EH (cell line): ENCODE measurements around the gene CPT1B.

Experiments used
- DNase-seq: peaks from one replicate; pipeline ENCODE4 v3.0.0-alpha.2; 2015; ENCODE audit warnings: low read depth

The CPT1B gene

DNA sequence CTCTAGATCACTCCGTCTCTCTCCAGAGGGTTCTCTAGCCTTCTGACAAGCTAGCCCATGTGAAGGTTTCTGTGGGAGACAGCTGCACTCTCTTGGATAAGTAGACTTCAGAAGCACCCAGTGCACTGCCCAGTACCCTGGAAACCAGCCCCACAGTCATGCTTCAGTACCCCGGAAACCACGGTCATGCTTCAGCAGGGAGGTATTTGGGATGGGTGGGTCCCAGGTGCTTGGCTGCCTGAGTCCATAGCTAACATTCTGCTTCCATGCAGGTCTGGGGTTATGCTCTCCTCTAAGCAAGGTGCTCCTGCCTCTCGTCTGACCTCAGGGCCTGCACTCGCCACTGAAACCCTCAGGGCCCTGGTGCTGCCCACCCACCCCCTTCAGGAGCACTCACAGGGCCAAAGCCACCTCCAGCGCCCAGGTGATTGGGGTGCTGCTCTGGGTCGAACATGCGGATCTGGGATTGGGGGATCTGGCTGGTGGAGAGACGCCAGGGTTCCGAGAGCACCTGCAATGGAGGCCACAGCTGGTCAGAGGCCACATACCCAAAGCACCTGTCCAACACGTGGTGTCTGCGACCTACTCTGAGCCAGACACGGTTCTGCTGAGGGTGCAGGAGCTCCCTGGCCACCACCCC, 8.2 kb downstream of the CPT1B start:
- no peak for DNase-seq

DNA sequence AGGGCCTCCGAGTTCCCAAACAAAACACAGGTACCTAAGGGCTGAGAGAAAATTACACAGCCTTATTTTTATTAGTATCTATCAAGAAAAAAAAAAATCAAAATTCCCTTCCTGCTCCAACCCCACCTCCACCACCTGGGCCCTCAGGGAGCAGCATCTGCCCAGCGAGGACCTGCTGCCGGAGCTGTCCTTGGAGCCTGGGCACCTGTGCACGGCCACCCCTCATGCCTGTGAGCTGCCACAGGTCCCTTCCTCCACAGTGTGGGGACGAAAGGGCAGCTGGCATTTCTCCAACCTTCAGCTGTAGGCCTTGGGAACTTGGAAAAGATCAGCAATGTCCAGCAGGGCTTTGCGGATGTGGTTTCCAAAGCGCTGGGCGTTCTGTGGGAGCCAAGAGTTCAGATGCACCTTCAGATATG, 9.2 kb downstream of the CPT1B start:
- no peak for DNase-seq

DNA sequence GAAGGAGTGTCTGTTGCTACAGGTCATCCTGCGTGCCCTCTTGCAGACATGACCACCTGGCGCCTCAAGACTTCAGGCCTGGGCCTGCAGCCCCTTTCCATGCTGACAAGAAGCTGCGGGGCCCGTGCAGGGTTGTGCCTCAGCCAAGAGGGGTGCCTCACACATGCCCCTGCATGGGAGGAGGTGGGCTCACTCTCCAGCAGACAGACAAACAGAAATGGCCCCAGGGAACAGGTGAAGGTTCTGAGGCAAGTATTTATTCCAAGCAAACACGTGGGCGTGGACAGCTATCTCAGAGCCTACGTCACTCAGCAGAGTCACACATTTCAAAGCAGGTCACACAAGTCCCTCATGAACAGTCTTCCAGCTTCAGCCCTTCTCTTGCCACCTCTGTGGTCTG, 9.6 kb downstream of the CPT1B start:
- DNase-seq: no peak

DNA sequence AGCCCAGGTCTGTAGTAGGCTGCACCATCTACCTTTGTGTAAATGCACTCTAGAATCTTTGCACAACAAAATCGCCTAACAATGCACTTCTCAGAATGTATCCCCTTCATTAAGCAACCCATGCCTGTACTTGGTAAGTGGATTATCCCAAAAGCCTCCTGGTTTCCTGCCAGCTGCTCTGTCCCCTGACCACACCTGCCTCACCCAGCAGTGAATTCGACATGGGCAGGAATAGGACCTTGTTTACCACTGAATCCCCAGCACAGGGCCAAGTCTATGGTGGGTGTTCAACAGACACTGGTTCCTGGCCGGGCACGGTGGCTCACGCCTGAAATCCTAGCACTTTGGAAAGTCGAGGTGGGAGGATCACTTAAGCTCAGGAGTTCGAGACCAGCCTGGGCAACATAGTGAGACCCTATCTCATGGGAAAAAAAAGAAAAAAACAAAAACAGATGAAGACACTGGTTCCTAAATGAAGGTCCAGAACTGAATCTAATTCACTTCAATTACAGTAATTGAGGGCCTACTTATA, 10.4 kb downstream of the CPT1B start:
- DNase-seq: no peak

DNA sequence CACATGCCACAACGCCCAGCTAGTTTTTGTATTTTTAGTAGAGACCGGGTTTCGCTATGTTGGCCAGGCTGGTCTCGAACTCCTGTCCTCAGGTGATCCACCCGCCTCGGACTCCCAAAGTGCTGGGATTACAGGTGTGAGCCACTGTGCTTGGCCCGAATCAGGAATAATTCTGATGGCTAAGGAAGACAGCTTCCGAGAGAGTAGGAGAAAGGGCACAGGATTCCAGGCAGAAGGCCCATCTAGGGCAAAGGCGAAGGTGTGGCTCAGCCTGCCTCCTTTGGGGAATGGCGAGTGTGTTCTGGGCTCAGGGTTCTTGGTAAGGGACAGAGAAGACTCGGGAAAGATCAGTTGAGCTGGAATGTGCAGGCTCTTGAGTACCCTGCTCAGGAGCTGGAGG, 13.9 kb downstream of the CPT1B start:
- DNase-seq: no peak

DNA sequence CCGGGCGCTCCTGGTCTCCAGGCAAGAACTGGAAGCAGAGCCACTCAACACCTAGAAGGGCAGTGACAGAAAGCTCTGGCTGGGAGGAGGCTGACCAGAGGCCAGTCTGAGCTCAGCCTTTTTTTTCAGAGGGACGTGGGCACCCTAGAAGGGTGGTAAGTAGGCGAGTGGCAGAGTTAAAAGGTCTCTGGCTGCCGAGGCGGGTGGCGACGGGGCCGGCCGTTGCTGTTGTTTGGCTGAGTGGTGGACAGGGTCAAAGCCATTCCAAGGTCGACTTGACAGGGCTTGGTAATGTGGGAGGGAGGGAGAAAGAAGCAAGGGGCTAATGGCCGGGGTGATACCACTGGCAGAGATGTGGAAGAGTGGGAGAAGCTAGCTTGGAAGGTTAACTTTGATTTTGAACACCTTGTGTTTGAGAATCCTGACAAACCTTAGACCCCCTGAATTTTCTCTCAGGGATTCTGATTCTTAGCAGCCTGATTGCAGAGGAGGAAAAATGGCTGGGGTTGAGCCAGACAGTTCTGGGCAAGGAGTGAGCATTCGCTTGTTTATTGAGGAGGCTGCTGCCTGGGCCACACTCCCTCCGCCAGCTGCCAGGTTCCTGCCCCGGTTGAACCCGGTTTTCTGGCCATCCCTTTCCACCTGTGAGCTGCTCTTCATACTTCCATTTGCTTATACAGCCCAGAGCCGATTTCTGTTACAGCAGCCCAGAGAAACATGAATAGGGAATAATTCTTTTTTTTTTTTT, 14.6 kb downstream of the CPT1B start:
- no peak for DNase-seq

DNA sequence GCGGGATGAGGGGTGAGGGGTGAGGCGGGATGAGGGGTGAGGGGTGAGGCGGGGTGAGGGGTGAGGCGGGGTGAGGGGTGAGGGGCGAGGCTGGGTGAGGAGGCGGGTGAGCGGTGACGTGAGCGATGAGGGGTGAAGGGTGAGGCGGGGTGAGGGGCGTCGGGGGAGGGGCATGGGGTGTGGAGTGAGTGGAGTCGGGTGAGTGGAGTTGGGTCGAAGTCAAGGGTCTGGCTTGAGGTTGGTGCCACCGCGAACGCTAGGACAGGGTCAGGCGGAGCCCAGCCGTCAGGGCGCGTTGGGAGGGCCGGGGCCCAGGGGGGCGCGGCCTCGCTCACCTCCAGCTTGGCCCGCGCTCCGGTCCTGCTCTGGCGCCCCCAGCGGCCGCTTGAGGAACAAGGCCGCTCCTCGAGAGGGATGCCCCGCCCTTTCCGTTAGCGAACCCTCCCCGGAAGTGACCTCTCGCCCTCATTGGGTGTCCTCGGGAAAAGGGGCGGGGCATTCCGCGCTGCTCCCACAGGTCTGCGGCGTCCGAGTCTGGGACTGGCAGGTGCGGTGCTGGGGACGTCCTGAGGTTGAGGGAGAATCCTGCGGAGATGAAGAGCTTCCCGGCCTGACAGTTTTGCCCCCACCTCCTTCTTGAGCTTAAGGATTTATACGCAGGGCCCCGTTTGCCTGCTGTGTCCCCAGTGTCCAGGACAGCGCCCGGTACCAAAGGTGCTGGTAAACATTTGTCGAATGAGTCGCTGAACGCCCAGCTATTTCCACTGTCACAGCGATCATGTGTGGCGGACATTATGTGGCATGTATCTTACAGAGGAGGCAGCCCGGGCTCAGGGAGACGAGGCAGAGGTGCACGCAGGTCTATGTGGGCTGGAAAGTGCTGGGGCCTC, 15.5 kb downstream of the CPT1B start, which contains the start of gene SYCE3:
TSS of gene SYCE3 (minus strand) at position 397 of the 890 bp plus-strand sequence. CDS start 6,514 bp downstream, outside the sequence.
- peak; percentile 91 for DNase-seq

DNA sequence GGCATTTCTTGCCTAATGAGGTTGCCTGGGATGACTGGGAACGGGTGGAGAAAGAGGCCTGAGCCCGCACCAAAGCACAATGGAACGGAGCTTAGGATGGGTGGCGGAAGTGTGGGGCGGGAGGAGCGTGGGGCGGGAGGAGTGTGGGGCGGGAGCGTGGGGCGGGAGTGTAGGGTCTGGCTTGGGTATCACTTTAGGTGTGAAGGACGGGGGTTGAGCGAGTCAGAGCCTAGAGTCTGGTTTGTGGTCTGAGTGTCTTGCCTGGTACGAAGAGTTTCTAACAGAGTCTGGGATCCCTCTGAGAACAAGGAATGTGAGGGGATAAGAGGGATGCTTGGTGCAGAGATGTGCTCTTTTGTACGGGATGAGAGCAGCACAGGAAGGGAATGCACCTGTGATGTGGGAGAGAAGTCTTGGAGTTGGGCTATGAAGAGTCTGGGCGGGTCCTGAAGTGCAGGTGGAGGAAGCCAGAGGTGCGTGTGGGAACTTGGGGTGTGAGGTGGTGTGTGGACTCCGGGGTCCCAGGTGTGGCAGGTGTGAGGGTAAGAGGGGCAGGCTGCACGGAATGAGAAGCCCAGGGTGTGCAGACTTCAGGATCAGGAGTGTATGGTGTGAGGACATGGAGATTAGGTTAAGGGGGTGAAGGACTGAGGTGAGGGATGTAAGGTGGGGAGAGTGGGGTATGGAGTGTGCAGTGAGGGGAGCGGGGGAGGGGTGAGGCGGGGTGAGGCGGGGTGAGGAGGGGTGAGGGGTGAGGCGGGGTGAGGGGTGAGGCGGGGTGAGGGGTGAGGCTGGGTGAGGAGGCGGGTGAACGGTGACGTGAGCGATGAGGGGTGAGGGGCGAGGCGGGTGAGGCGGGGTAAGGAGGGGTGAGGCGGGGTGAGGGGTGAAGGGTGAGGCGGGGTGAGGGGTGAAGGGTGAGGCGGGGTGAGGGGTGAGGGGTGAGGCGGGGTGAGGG, 16.5 kb downstream of the CPT1B start:
- no peak for DNase-seq

DNA sequence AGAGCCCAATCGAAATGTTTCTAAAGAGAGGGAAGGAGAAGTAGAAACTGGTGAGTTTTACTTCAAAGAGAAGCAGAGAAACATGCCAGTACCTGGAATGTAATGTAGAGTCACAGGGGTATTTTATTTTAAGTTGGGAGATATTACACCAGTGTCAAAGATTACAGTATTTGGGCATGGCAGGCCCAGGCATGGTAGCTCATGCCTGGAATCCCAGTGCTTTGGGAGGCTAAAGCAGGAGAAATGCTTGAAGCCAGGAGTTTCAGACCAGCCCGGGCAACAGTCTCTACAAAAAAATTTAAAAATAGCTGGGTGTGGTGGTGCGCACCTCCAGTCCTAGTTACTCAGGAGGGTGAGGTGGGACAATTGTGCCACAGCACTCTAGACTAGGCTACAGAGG, 18.2 kb downstream of the CPT1B start:
- DNase-seq: no peak

DNA sequence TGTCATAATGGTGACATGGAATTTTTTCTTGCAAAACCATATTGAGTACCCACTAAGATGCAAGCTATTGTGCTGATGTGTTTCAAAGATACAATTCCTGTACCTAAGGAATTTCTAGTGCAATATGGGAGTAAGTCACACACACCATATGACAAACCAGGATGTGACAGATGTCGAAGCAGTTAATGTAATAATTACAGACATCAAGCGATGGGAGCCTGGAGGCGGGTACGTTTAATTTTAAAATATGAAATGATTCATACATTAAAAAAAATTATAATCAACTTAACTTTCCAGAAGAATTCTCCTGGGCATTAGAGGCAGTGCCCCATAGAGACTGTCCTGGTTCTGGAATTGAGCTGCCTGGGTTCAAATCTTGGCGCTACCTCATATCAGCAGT, 21.5 kb downstream of the CPT1B start:
- DNase-seq: no peak

DNA sequence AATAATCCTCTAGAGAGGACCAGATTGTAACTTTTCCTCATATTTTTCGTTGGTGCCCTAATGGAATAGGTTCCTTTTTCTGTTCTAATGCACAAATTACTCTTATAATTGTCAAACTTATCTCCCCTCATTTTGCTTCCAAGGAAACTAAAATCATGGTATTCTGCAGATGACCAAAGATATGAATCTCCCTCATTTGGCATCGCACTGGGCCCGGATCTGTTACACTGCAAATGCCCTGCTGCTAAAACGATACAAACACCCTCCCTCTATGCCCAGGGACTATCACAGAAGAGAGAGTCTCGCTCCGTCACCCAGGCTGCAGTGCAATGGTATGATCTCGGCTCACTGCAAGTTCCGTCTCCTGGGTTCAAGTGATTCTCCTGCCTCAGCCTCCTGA, 24.9 kb downstream of the CPT1B start:
- DNase-seq: no peak

DNA sequence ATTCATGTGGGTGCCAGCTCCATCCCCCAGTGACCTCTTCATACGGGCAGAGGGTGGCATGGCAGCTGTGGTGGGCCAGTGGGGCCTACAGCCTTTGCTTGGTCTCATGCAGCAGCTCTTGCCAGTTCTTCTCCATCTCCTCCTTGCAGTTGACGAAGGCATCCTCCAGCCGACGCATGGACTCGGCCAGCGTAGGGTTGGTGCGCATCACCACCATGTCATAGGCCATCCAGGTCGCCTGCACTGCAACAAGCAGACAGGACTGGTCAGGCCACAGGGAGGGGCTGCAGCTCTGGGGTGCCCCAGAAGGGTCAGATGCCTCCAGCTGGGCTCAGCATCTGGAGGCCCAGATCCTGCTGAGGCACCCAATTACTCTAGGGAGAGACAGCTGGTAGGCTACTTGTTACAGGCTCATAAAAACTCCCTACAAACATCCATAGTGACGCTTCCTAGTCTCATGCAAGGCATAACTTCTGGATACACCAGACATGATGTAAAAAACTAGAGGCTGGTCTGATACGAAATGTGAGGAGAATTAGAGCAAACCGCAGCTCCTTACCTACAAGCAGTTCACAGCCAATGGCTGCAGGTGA, 27.0 kb downstream of the CPT1B start:
- no peak for DNase-seq

DNA sequence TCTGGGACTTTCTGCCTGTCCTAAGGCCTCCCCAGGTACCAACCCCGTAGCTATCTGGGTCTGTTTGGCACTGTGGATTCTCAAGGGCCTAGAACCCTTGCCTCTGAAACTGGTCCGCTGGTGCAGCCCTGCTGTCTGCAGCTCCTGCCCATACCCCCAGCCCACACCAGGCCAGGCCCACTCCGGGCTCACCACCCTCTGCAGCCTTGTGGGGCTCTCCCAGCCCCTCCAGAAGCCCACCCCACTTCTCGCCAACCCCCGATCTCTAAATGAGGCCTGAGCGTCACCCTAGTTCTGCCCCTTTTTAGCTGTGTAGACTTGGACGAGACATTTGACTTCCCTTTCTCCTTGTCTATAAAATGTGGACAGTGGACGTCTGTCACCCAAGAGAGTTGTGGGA, 27.8 kb downstream of the CPT1B start:
- no peak for DNase-seq

DNA sequence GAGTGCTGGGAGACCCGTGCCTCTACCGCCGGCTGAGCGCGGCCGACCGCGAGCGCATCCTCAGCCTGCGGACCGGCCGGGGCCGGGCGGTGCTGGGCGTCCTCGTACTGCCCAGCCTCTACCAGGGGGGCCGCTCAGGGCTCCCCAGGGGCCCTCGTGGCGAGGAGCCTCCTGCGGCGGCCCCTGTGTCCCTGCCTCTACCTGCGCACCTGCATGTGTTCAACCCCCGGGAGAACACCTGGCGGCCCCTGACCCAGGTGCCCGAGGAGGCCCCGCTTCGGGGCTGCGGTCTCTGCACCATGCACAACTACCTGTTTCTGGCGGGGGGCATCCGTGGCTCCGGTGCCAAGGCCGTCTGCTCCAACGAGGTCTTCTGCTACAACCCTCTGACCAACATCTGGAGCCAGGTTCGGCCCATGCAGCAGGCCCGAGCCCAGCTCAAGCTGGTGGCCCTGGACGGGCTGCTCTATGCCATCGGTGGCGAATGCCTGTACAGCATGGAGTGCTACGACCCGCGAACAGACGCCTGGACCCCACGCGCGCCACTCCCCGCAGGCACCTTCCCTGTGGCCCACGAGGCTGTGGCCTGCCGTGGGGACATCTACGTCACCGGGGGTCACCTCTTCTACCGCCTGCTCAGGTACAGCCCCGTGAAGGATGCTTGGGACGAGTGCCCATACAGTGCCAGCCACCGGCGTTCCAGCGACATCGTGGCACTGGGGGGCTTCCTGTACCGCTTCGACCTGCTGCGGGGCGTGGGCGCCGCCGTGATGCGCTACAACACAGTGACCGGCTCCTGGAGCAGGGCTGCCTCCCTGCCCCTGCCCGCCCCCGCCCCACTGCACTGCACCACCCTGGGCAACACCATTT, 29.1 kb downstream of the CPT1B start:
- no peak for DNase-seq

DNA sequence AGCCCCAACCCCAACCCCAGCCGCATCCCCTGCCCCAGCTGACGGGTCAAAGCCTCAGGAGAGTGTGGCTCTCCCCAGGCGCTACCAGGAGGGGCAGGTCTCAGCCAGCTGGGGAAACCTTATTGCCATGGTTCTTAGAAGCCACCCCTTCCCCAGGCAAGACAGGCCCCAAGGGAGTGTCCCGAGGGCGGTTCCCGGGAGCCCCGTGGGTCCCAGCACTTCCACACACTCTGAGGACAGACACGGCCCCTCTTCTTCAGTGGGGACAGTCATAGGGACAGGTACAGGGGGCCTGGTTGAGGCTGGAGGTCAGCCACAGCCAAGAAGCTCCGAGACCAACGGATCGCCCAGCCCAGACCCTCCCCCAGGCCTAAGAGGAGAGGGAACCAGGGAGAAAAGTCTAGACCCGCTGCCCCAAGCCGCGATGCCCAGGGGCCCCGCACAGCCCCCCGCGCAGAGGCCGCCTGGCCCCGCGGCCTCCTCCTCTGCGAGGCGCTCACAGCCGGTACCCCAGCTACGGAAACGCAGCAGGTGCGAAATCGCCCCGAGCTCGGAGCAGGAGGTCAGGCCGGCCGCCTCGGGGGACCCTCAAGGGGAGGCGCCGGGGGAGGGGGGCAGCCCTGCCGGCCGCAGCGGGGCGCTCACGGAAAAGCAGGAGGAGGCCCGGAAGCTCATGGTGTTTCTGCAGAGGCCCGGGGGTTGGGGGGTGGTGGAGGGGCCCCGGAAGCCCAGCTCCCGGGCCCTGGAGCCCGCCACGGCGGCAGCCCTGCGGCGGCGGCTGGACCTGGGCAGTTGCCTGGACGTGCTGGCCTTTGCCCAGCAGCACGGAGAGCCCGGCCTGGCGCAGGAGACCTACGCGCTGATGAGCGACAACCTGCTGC, 29.9 kb downstream of the CPT1B start:
- no peak for DNase-seq

DNA sequence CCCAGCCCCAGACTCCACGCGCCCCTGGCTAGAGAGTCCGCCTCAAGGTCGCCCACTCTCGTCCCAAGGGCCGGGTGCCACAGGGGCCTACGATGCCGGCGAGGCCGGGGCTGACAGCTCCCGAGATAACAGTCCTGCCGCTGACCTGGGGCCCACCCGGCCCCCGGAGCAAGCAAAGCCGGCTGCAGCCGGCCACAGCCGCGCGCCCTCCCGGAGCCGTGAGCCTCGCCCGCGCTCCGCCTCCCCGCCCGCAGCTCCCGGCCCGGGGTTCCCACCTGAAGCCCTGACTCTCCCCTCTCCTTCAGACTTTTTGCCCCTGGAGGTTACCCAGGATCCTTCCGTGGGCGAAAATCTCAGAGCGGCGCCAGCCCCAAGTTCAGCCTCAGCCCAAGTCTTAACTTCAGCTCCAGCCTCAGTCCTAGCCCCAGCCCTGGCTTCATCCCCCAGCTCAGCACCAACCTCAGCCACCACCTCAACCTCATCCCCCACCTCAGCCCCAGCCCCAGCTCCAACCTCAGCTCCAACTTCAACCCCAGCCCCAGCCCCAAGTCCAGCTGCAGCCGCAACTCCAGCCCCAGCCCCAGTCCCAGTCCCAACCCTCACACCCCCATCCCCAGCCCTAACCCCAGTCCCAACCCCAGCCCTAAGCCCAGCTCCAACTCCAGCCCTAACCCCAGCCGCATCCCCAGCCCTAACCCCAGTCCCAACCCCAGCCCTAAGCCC, 30.8 kb downstream of the CPT1B start:
- no peak for DNase-seq

DNA sequence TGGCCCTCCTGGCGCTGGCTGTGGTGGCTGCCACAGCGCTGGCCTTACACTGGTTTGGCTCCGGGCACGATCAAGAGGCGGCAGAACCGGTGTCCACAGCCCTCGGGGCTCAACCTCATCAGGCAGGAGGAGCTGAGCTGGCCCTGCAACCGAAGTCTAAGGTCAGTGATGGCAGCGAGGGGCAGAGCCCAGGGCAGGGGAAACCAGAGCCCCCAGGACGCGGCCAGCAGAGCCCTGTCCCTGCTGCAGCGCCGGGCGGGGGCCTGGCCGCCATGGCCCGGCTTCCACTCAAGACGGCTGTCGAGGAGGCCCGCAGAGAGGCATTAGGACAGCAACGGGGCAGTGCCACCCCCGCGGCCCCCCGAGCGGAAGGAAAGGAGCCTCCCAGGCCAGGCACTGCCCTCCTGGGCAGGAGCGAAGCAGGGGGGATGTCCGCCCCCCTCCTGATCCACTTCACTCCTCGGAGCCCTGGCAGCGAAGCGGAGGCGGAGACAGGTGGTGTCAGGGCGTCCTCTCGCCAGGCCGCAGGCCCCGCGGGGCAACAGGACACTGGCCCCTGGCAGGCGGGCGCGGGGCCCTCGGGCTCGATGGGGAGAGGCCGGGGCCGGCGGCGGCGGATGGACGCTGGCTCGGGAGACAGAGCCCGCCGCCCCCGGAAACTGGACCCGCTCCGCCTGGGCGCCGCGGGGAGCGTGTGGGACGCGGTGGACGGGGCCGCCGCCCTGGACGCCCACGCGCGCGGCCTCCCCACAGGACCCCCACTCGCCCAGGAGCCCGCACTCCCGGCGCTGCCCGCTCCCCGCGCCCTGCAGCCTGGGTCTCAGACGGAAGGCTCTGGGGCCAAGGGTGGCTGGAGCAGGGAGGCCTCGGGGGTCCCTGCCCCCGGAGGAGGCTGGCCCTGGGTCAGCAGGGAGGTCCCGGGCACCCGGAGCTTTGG, 31.6 kb downstream of the CPT1B start:
- no peak for DNase-seq
